ENCODE measurements around the gene STARD3. TPM values are rescaled to one million over a fixed set of nuclear protein-coding genes. Genes with fewer than 3 reads are reported as not detected.
A peak's percentile ranks its signal among the peaks of the same experiment; 100 is the strongest.

STARD3 gene
- total RNA-seq, 1 experiment from 2014 or later = 55.5 TPM

- no peak overlapping the region for H3K4me3 Mint-ChIP-seq (ENCODE audit: unreplicated experiment)
- Histone ChIP-seq H3K4me3 (ENCODE audit: low read depth, low read length) (no peak overlapping the region), H3K36me3 (ENCODE audit: control insufficient read depth, insufficient read depth, low read length) (no peaks in the 10 kb centered on the region), H3K9me3 (no peaks in the 10 kb centered on the region), H3K27me3 (replicated peaks; ENCODE audit: control insufficient read depth, insufficient read depth, low read length) (peaks cover 4% of the 10 kb centered on the region; the same call in 1 of the 2 replicates), H3K4me1 (0 out of 2 replicates have a peak, but pooled peaks cover 3% of the 10 kb centered on the region)
- H3K9me3 Mint-ChIP-seq (ENCODE audit: unreplicated experiment) = no peaks in the 10 kb centered on the region
- no peak overlapping the region for H3K27ac Mint-ChIP-seq (ENCODE audit: unreplicated experiment)
- H3K27me3 Mint-ChIP-seq (ENCODE audit: insufficient read depth, unreplicated experiment) = peaks cover 25% of the 10 kb centered on the region
- CTCF ChIA-PET = no interaction called here
- no TSS peak for BruUV-seq (replicated peaks)
- intact Hi-C loops (cut with micrococcal nuclease; ENCODE audit: unreplicated experiment) = no loop called here
- no peak for DNase-seq
- TF ChIP-seq, protein P1, sequence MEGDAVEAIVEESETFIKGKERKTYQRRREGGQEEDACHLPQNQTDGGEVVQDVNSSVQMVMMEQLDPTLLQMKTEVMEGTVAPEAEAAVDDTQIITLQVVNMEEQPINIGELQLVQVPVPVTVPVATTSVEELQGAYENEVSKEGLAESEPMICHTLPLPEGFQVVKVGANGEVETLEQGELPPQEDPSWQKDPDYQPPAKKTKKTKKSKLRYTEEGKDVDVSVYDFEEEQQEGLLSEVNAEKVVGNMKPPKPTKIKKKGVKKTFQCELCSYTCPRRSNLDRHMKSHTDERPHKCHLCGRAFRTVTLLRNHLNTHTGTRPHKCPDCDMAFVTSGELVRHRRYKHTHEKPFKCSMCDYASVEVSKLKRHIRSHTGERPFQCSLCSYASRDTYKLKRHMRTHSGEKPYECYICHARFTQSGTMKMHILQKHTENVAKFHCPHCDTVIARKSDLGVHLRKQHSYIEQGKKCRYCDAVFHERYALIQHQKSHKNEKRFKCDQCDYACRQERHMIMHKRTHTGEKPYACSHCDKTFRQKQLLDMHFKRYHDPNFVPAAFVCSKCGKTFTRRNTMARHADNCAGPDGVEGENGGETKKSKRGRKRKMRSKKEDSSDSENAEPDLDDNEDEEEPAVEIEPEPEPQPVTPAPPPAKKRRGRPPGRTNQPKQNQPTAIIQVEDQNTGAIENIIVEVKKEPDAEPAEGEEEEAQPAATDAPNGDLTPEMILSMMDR (IDR thresholded peaks at IDR 0.05; ENCODE audit: insufficient read depth in 1 of 2, low read depth in 1 of 2, low read length in 1 of 2, severe bottlenecking in 1 of 2, unreplicated experiment in 1 of 2) = no peak
- POLR2A ChIA-PET = no interaction called here
- H3K36me3 Mint-ChIP-seq (ENCODE audit: insufficient read depth, unreplicated experiment) = no peaks in the 10 kb centered on the region
- H3K4me1 Mint-ChIP-seq (ENCODE audit: low read depth, unreplicated experiment) = no peaks in the 10 kb centered on the region
Measured at GRCh38 chr17:39614545-39615157, 22.3 kb upstream of the STARD3 start.

DNA sequence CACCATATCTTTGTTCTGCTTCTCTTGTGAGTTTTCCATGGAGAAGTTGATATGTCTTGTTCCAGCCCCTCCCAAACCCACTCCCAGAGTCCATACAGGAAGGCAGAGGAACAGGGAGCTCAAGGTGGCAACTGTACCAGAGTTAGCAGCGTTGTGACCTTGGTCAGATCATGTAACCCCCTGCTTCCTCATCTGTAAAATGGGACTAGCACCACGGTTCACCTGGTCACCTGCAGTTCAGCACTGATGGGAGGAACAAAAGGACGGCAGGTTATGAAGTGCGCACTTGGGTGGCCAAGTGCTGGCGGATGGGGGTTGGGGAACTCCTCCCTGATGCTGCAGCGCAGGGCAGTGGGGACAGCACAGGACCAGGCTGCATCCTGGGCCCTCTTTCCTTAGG is 21.5 kb upstream of the STARD3 start:
- intact Hi-C loops (cut with micrococcal nuclease; ENCODE audit: unreplicated experiment) = no loop called here
- H3K4me1 ChIP-seq = 0 out of 2 replicates have a peak, but pooled peaks cover 3% of the 10 kb centered on the region
- H3K27ac Mint-ChIP-seq (ENCODE audit: unreplicated experiment) = no peak overlapping the region
- no peak overlapping the region for H3K4me3 Mint-ChIP-seq (ENCODE audit: unreplicated experiment)
- TF ChIP-seq, protein P1 (IDR thresholded peaks at IDR 0.05; ENCODE audit: insufficient read depth in 1 of 2, low read depth in 1 of 2, low read length in 1 of 2, severe bottlenecking in 1 of 2, unreplicated experiment in 1 of 2) = no peak
- H3K36me3 ChIP-seq (ENCODE audit: control insufficient read depth, insufficient read depth, low read length) = no peaks in the 10 kb centered on the region
- H3K4me3 ChIP-seq (ENCODE audit: low read depth, low read length) = no peak overlapping the region
- DNase-seq = no peak
- H3K4me1 Mint-ChIP-seq (ENCODE audit: low read depth, unreplicated experiment) = no peaks in the 10 kb centered on the region
- H3K9me3 ChIP-seq = no peaks in the 10 kb centered on the region
- CTCF ChIA-PET = no interaction called here
- no peaks in the 10 kb centered on the region for H3K36me3 Mint-ChIP-seq (ENCODE audit: insufficient read depth, unreplicated experiment)
- no TSS peak for BruUV-seq (replicated peaks)
- POLR2A ChIA-PET = no interaction called here
- peaks cover 4% of the 10 kb centered on the region; the same call in 1 of the 2 replicates for H3K27me3 ChIP-seq (replicated peaks; ENCODE audit: control insufficient read depth, insufficient read depth, low read length)
- H3K27me3 Mint-ChIP-seq (ENCODE audit: insufficient read depth, unreplicated experiment) = peaks cover 25% of the 10 kb centered on the region
- H3K9me3 Mint-ChIP-seq (ENCODE audit: unreplicated experiment) = no peaks in the 10 kb centered on the region

- intact Hi-C loops (cut with micrococcal nuclease; ENCODE audit: unreplicated experiment) = no loop called here
- DNase-seq = no peak
- H3K36me3 ChIP-seq (ENCODE audit: control insufficient read depth, insufficient read depth, low read length) = no peaks in the 10 kb centered on the region
- 0 out of 2 replicates have a peak, but pooled peaks cover 4% of the 10 kb centered on the region for H3K4me1 ChIP-seq
- BruUV-seq (replicated peaks) = no TSS peak
- Mint-ChIP-seq H3K27me3 (ENCODE audit: insufficient read depth, unreplicated experiment) (peaks cover 22% of the 10 kb centered on the region), H3K4me3 (ENCODE audit: unreplicated experiment) (peak overlapping the region; percentile 74), H3K4me1 (ENCODE audit: low read depth, unreplicated experiment) (no peaks in the 10 kb centered on the region), H3K9me3 (ENCODE audit: unreplicated experiment) (no peaks in the 10 kb centered on the region), H3K36me3 (ENCODE audit: insufficient read depth, unreplicated experiment) (no peaks in the 10 kb centered on the region), H3K27ac (ENCODE audit: unreplicated experiment) (no peak overlapping the region)
- no peaks in the 10 kb centered on the region for H3K9me3 ChIP-seq
- TF ChIP-seq, protein P1 (IDR thresholded peaks at IDR 0.05; ENCODE audit: insufficient read depth in 1 of 2, low read depth in 1 of 2, low read length in 1 of 2, severe bottlenecking in 1 of 2, unreplicated experiment in 1 of 2) = no peak
- peaks cover 4% of the 10 kb centered on the region; the same call in 1 of the 2 replicates for H3K27me3 ChIP-seq (replicated peaks; ENCODE audit: control insufficient read depth, insufficient read depth, low read length)
- H3K4me3 ChIP-seq (ENCODE audit: low read depth, low read length) = no peak overlapping the region
- ChIA-PET POLR2A (no interaction called here), CTCF (no interaction called here)
Measured at GRCh38 chr17:39617100-39617445, 19.9 kb upstream of the STARD3 start.

Measured in Caco-2 (cell line).